ENCODE measurements around the gene IL1RAPL2. TPM values are rescaled to one million over a fixed set of nuclear protein-coding genes. Genes with fewer than 3 reads are reported as not detected.

The IL1RAPL2 gene
- total and polyA plus RNA-seq, 2 of the 8 experiments (the other 6 are each of a cell fraction or from before 2014, with no cell fraction given): 0.20 to 1.3 TPM

DNA sequence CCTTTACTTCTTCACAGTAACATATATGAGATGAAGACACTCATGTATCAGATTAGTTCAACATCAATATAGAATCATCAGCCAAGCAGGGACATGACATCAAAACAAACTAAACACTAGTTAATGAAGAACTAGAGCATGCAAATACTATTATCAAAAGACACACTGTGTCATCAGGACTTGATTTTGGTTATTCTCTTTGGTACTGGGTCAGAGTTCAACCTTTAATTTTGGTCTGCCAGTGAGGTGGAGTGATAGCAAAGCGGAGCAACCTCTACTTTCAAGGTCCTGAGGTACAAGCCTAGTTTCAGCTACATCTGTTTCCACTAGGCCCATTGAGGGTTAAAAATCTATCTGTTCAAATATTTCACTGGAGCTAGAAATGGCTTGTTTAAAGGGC, 584.0 kb downstream of the IL1RAPL2 start:
- CTCF ChIA-PET (ENCODE audit: partially characterized antibody): no interaction called here
- Histone ChIP-seq H2BK12ac (ENCODE audit: low read depth, low read length) (no peak overlapping the region), H3K23ac (ENCODE audit: insufficient read length) (no peak overlapping the region), H3K23me2 (ENCODE audit: low read depth, low read length) (no peaks in the 10 kb centered on the region), H3K9ac (replicated peaks in 1 of 4; ENCODE audit: extremely low read depth in 1 of 4, low read depth in 3 of 4, low read length in 3 of 4) (no peak overlapping the region), H4K91ac (replicated peaks; ENCODE audit: insufficient read length, low read length) (no peak overlapping the region), H3K79me2 (ENCODE audit: control insufficient read depth in 1 of 2, insufficient read depth in 2 of 2, low read length in 2 of 2) (no peaks in the 10 kb centered on the region), H2BK20ac (ENCODE audit: low read length) (no peak overlapping the region), H3K18ac (ENCODE audit: extremely low read depth, low read length) (no peak overlapping the region), H2AFZ (ENCODE audit: low read length) (no peak overlapping the region), H2BK5ac (ENCODE audit: low read depth, low read length) (no peak overlapping the region), H3K4me3 (ENCODE audit: extremely low read depth in 1 of 4, insufficient read depth in 2 of 4, low read depth in 3 of 4, low read length in 4 of 4) (no peak overlapping the region), H4K8ac (ENCODE audit: extremely low read depth, insufficient read depth, low read length) (no peak overlapping the region), H3K27ac (ENCODE audit: low read depth, low read length) (no peak overlapping the region), H4K5ac (ENCODE audit: insufficient read length, low read depth, low read length) (no peak overlapping the region), H3K4me2 (ENCODE audit: insufficient read depth in 1 of 2, low read depth in 2 of 2, low read length in 2 of 2) (no peak overlapping the region), H2AK5ac (ENCODE audit: low read depth, low read length) (no peak overlapping the region), H3K14ac (ENCODE audit: insufficient read length) (no peak overlapping the region), H2BK120ac (replicated peaks; ENCODE audit: low read depth, low read length) (no peak overlapping the region), H3K4ac (replicated peaks; ENCODE audit: insufficient read length, low read depth, low read length) (no peak overlapping the region), H3K27me3 (replicated peaks in 1 of 4; ENCODE audit: control insufficient read depth in 3 of 4, extremely low read depth in 1 of 4, insufficient read depth in 3 of 4, low read length in 3 of 4) (no peaks in the 10 kb centered on the region), H4K20me1 (replicated peaks in 1 of 2; ENCODE audit: control insufficient read depth in 1 of 2, insufficient read depth in 2 of 2, low read length in 2 of 2) (no peaks in the 10 kb centered on the region), H3K4me1 (replicated peaks in 1 of 4; ENCODE audit: control insufficient read depth in 3 of 4, insufficient read depth in 4 of 4, low read length in 3 of 4) (peaks cover 0 to 2% (median 0%) of the 10 kb centered on the region in 4 experiments; a peak in 2 of 7 replicates), H3K56ac (replicated peaks; ENCODE audit: insufficient read length, low read depth, low read length) (no peak overlapping the region), H2BK15ac (ENCODE audit: low read length) (no peak overlapping the region), H3K79me1 (ENCODE audit: low read depth, low read length) (no peaks in the 10 kb centered on the region), H3K36me3 (ENCODE audit: control insufficient read depth in 2 of 4, insufficient read depth in 4 of 4, low read length in 3 of 4) (no peaks in the 10 kb centered on the region), H3K9me3 (ENCODE audit: insufficient read depth in 2 of 2, low read depth in 1 of 2, low read length in 1 of 2) (no peaks in the 10 kb centered on the region)
- POLR2A ChIA-PET (ENCODE audit: partially characterized antibody): no interaction called here
- WGBS, 2 experiments (ENCODE audit: extremely low coverage in 1 of 2, insufficient coverage in 1 of 2, insufficient read length in 1 of 2, insufficient replicate concordance in 2 of 2, low coverage in 1 of 2, low lambda C conversion rate in 2 of 2, missing lambda C conversion rate in 1 of 2): 80% methylated on average over 1 of the region's 1 CpG; no CpG with 5 or more reads in 1 of the 2 experiments
- FAIRE-seq: no peak
- no peak for DNase-seq (ENCODE audit: low read depth in 1 of 2, low spot score in 2 of 2)
- TF ChIP-seq BRCA1 (IDR thresholded peaks at IDR 0.05; ENCODE audit: low read depth, low read length) (no peak), POLR2A (IDR thresholded peaks at IDR 0.05; ENCODE audit: control extremely low read depth in 1 of 2, low read depth in 2 of 2, low read length in 2 of 2) (no peak), SIRT6 (IDR thresholded peaks at IDR 0.05; ENCODE audit: low read length) (no peak), CBX5 (IDR thresholded peaks at IDR 0.05; ENCODE audit: low read depth, low read length) (no peak), GTF2F1 (IDR thresholded peaks at IDR 0.05; ENCODE audit: borderline replicate concordance, low read depth, low read length) (no peak), RAD21 (IDR thresholded peaks at IDR 0.05 in 1 of 2, conservative IDR thresholded peaks at IDR 0.05 in 1 of 2; ENCODE audit: low read depth in 2 of 2, low read length in 2 of 2) (no peak), CREB1 (IDR thresholded peaks at IDR 0.05) (no peak), POU5F1 (IDR thresholded peaks at IDR 0.05; ENCODE audit: low read depth, low read length) (no peak), RFX5 (IDR thresholded peaks at IDR 0.05; ENCODE audit: borderline replicate concordance, low read depth, low read length) (no peak), YY1 (IDR thresholded peaks at IDR 0.05; ENCODE audit: low read depth, low read length) (no peak), FOSL1 (IDR thresholded peaks at IDR 0.05; ENCODE audit: insufficient read depth, low read depth, low read length) (no peak), TEAD4 (IDR thresholded peaks at IDR 0.05; ENCODE audit: low read depth, low read length) (no peak), GABPA (IDR thresholded peaks at IDR 0.05; ENCODE audit: borderline replicate concordance, insufficient read depth, low read length) (no peak)
- TF ChIP-seq, protein P1, sequence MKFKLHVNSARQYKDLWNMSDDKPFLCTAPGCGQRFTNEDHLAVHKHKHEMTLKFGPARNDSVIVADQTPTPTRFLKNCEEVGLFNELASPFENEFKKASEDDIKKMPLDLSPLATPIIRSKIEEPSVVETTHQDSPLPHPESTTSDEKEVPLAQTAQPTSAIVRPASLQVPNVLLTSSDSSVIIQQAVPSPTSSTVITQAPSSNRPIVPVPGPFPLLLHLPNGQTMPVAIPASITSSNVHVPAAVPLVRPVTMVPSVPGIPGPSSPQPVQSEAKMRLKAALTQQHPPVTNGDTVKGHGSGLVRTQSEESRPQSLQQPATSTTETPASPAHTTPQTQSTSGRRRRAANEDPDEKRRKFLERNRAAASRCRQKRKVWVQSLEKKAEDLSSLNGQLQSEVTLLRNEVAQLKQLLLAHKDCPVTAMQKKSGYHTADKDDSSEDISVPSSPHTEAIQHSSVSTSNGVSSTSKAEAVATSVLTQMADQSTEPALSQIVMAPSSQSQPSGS (IDR thresholded peaks at IDR 0.05; ENCODE audit: low read length): no peak

Data from H1 (cell line).